ENCODE data around the gene RCAN3. TPM values are rescaled to one million over a fixed set of nuclear protein-coding genes. Genes with fewer than 3 reads are reported as not detected.

RCAN3 gene
- total RNA-seq, result 10 to 100 TPM in 2 of 4 donors, 1 to 10 TPM in 2; 5.4 to 15.7 (median 9.3) TPM

DNA sequence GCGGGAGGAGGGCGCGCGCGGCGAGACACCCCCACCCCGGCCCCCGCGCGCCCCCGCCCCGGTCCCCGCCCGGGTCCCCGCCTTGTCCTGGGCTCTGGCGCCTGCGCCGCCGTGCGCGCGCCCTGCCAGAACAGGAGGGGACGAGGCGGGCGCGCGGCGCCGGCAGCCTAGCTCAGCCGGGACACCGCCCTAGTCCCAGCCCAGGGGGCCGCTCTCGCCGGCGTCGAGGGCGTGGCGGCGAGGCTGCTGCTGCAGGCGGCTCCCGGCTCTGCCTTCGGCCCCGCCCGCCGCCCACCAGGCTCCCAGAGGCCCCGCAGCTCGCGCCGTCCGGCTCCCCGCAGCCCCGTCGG lies at the start of gene RCAN3:
Gene RCAN3 (plus strand): TSS at position 128 of the 350 bp plus-strand sequence. CDS start 11,537 bp downstream, outside the sequence.
- Histone ChIP-seq H3K9me3 (no peaks in the 10 kb centered on the region), H3K27ac (peak within 1 kb of the TSS; percentile 92 to 99 (median 94)), H3K4me3 (peak within 1 kb of the TSS; percentile 84 to 87 (median 84)), H3K4me1 (peaks cover 0 to 22% (median 7%) of the 10 kb centered on the region in 4 donors), H3K27me3 (no peaks in the 10 kb centered on the region), H3K36me3 (no peaks in the 10 kb centered on the region)
- TF ChIP-seq, protein P1, sequence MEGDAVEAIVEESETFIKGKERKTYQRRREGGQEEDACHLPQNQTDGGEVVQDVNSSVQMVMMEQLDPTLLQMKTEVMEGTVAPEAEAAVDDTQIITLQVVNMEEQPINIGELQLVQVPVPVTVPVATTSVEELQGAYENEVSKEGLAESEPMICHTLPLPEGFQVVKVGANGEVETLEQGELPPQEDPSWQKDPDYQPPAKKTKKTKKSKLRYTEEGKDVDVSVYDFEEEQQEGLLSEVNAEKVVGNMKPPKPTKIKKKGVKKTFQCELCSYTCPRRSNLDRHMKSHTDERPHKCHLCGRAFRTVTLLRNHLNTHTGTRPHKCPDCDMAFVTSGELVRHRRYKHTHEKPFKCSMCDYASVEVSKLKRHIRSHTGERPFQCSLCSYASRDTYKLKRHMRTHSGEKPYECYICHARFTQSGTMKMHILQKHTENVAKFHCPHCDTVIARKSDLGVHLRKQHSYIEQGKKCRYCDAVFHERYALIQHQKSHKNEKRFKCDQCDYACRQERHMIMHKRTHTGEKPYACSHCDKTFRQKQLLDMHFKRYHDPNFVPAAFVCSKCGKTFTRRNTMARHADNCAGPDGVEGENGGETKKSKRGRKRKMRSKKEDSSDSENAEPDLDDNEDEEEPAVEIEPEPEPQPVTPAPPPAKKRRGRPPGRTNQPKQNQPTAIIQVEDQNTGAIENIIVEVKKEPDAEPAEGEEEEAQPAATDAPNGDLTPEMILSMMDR (IDR thresholded peaks at IDR 0.05), result peak in 1 of 6 experiments; percentile 4
- peak in 1 of 2 donors; percentile 45 for TF ChIP-seq POLR2A (IDR thresholded peaks at IDR 0.05)
- DNase-seq, result peak; percentile 84 to 93 (median 90)

DNA sequence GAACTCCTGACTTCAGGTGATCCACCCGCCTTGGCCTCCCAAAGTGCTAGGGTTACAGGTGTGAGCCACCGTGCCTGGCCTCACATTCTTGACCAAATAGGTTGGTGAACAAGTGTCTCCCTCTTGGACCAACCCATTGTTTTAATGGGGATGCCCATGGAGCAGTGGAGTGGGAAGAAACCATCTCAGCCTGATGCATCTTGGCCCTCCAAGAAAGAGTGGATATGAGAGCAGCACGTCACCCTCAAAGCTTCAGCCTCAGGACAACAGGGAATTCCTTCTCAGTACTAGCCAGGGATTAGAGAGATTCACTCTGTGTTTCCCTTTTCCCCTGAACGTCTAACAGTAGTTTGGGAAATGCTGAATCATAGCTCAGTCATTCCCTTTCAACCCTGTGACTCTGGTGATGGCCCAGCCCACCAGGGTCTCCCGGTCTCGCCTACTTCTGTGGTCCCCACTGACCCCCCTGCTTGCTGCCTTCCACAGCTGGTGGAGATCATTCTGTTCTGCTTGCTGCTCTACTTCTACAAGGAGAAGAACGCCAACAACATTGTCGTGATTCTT lies 49.6 kb upstream of the RCAN3 start:
- no peak for DNase-seq
- Histone ChIP-seq H3K36me3 (peaks cover 0 to 74% (median 0%) of the 10 kb centered on the region in 3 donors), H3K27ac (no peak overlapping the region), H3K9me3 (no peaks in the 10 kb centered on the region), H3K27me3 (no peaks in the 10 kb centered on the region), H3K4me3 (no peak overlapping the region), H3K4me1 (no peaks in the 10 kb centered on the region)
- TF ChIP-seq, protein P1 (IDR thresholded peaks at IDR 0.05), result no peak
- TF ChIP-seq POLR2A (IDR thresholded peaks at IDR 0.05), result no peak

DNA sequence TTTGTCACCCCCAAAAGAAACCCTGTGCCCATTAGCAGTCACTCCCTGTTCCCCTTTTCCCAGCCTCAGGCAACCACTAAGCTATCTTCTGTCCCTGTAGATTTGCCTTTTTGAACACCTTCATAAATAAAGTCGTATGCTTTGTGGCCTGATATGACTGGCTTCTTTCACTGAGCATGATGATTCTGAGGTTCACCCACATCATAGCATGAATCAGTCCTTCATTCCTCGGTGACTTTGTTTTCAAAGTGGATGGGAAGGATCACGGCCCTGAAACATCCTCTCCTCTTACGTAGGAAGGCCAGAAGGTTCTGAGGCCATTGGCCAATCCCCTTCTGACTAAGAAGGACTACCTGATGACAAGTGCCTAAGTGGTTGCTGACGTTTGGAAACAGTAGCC lies 48.0 kb upstream of the RCAN3 start:
- no peak overlapping the region for H3K4me3 ChIP-seq
- TF ChIP-seq, protein P1 (IDR thresholded peaks at IDR 0.05), result no peak
- no peak for TF ChIP-seq POLR2A (IDR thresholded peaks at IDR 0.05)
- peaks cover 0 to 85% (median 0%) of the 10 kb centered on the region in 3 donors for H3K36me3 ChIP-seq
- no peak for DNase-seq
- H3K4me1 ChIP-seq, result no peaks in the 10 kb centered on the region
- no peaks in the 10 kb centered on the region for H3K27me3 ChIP-seq
- H3K9me3 ChIP-seq, result no peaks in the 10 kb centered on the region
- no peak overlapping the region for H3K27ac ChIP-seq

DNA sequence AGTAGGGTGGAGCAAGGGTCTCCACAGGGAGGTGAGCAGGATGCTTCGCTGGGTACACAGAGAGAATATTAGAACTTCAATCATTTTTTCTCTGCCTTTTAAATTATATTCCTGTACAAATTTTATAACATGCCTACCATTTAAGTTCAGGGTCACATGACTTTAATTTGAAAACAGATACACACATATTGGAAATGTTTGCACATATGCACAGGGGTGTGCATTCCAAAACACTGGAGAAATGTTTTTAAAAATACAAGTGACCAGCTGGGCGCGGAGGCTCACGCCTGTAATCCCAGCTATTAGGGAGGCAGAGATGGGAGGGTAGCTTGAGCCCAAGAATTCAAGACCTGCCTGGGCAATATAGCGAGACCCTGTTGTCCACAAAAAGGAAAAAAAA lies 47.4 kb upstream of the RCAN3 start:
- TF ChIP-seq POLR2A (IDR thresholded peaks at IDR 0.05), result no peak
- TF ChIP-seq, protein P1 (IDR thresholded peaks at IDR 0.05), result no peak
- Histone ChIP-seq H3K4me3 (no peak overlapping the region), H3K9me3 (no peaks in the 10 kb centered on the region), H3K36me3 (peaks cover 0 to 85% (median 0%) of the 10 kb centered on the region in 3 donors), H3K27me3 (no peaks in the 10 kb centered on the region), H3K4me1 (no peaks in the 10 kb centered on the region), H3K27ac (no peak overlapping the region)
- DNase-seq, result no peak

DNA sequence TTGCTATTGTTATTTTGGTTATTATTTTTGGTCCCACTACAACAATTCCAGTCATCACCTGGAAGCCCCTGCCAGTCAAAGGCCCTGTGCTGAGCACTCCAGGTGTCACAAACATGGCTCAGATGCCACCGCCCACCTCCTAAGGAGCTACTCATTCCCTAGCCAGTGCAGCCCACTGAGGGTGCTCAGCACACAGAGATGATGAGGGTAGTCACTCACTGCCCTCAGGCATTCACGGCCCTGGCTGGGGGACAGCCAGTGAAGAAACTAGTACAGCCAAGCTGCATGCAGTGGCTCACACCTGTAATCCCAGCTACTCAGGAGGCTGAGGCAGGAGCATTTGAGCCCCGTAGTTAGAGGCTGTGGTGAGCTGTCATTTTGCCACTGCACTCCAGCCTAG lies 44.8 kb upstream of the RCAN3 start:
- no peak overlapping the region for H3K4me3 ChIP-seq
- no peaks in the 10 kb centered on the region for H3K4me1 ChIP-seq
- H3K27me3 ChIP-seq, result no peaks in the 10 kb centered on the region
- peaks cover 0 to 89% (median 0%) of the 10 kb centered on the region in 3 donors for H3K36me3 ChIP-seq
- no peaks in the 10 kb centered on the region for H3K9me3 ChIP-seq
- no peak for DNase-seq
- TF ChIP-seq, protein P1 (IDR thresholded peaks at IDR 0.05), result no peak
- no peak for TF ChIP-seq POLR2A (IDR thresholded peaks at IDR 0.05)
- no peak overlapping the region for H3K27ac ChIP-seq

All from Peyer's patch (tissue), 4 donors.